Breast epithelium (tissue), 4 donors: ENCODE results near the gene RARA. TPM values are rescaled to one million over a fixed set of nuclear protein-coding genes. Genes with fewer than 3 reads are reported as not detected.

Experiments
- DNase-seq, 2 donors: peaks; one replicate each; pipeline ENCODE4 v3.0.0-alpha.2; 2019; ENCODE audit warnings: low spot score in 2 of 2
- H3K27ac ChIP-seq, 2 donors: fragments of 200-600 bp; sonication (generic) in 1 of 2; one replicate each; pipeline ENCODE4 v1.5.1; 2016 to 2019; ENCODE audit warnings: mild to moderate bottlenecking in 1 of 2
- H3K27me3 ChIP-seq, 2 donors: fragments of 200-600 bp; sonication (generic) in 1 of 2; one replicate each; pipeline versions ENCODE4 v1.5.1 to v1.6.0; 2017 to 2019; ENCODE audit warnings: control low read depth in 1 of 2, mild to moderate bottlenecking in 1 of 2
- H3K36me3 ChIP-seq: fragments of 200-600 bp; one replicate; pipeline ENCODE4 v1.5.1; 2019
- H3K4me1 ChIP-seq, 2 donors: fragments of 200-600 bp; sonication (generic); one replicate each; pipeline ENCODE4 v1.5.1; 2016 to 2019; ENCODE audit warnings: control low read depth in 1 of 2
- H3K4me3 ChIP-seq, 3 donors: fragments of 200-600 bp; sonication (generic); 1 replicate in 2 of 3; 2 replicates in 1 of 3; pipeline ENCODE4 v1.5.1; 2016 to 2019; ENCODE audit warnings: mild to moderate bottlenecking in 3 of 3, moderate library complexity in 2 of 3
- H3K9me3 ChIP-seq, 2 donors: fragments of 200-600 bp; sonication (generic) in 1 of 2; one replicate each; pipeline ENCODE4 v1.5.1; 2016 to 2019; ENCODE audit warnings: control low read depth in 1 of 2
- POLR2A ChIP-seq: fragments of 450-650 bp; IDR thresholded peaks from one replicate; pipeline ENCODE4 v1.6.1; 2016; ENCODE audit warnings: antibody characterized with exemption, mild to moderate bottlenecking, moderate library complexity
- POLR2AphosphoS5 ChIP-seq, 3 donors: sonication (generic); formaldehyde crosslinking; IDR thresholded peaks; one replicate each; pipeline ENCODE4 v1.6.1; 2017; ENCODE audit warnings: antibody characterized with exemption in 3 of 3
- intact Hi-C: fragments of 100-400 bp; cut with DNase I; formaldehyde crosslinking; loops from one replicate; pipeline ENCODE4 v1.15.1; 2023; ENCODE audit warnings: low total_unique reads
- total RNA-seq, 3 donors: library from RNA; depleted of rRNA; stranded (reverse); fragments of >200 nt; gene quantifications; one replicate each; pipeline ENCODE4 v1.1.0, GENCODE V29; 2016
- TF ChIP-seq, protein P1 (sequence below), 3 donors: fragments of 450-650 bp; IDR thresholded peaks; one replicate each; pipeline ENCODE4 v1.5.1; 2016 to 2017; ENCODE audit warnings: antibody characterized with exemption in 3 of 3, mild to moderate bottlenecking in 3 of 3, moderate library complexity in 3 of 3

Gene RARA
- total RNA-seq, 3 donors from 2014 or later, result 14.2 to 31.2 (median 25.2) TPM

DNA sequence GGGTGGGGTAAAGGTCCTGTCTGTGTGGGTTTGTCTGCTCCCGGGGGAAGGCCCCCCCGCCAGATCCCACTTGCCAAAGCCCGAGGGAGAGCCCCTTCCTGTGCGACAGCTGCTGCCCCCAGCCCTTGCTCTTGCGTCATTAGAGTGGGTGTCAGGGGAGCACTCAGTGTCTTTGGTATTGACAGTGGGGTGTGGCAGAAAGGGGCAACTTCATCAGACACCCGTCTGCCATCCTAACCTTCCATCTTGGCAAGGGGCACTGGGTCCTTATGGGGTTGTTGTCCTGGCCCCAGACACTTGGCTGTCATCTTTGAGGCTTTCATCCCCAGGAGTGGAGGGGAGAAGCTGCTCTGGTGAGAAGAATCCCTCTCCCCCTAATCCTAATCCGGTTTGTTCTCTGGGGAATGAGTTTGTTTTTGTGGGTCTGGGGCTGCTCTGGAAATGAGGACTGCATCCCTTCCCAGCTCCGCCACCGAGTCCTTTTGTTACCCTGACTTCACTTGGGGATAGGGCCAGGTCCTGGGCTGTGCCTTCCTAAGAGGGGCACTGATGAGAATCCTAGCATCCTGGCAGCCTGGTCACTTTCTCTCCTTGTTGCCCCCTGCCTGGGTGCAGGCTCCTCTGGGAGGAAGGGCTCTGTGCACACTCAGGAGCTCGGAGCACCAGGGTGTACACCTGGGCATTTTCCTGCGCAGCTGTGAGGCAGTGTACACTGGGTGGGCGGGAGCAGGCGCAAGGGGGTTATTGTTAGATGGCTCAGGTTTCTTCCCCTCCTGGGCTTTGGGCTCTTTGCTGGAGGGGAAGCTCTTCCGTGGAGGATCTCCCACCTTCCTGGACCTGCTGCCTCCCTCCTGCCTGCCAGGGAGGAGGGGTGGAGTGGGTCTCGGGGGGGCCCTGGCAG, 34.5 kb downstream of the RARA start:
- no peaks in the 10 kb centered on the region for H3K9me3 ChIP-seq
- no peaks in the 10 kb centered on the region for H3K27me3 ChIP-seq
- intact Hi-C loops, result no loop called here
- peak overlapping the region; percentile 67 to 89 (median 81) for H3K4me3 ChIP-seq
- no peaks in the 10 kb centered on the region for H3K36me3 ChIP-seq
- peaks cover 21 to 47% of the 10 kb centered on the region in 2 donors for H3K4me1 ChIP-seq
- H3K27ac ChIP-seq, result peak overlapping the region; percentile 97 to 98
- DNase-seq, result no peak
- TF ChIP-seq, protein P1, sequence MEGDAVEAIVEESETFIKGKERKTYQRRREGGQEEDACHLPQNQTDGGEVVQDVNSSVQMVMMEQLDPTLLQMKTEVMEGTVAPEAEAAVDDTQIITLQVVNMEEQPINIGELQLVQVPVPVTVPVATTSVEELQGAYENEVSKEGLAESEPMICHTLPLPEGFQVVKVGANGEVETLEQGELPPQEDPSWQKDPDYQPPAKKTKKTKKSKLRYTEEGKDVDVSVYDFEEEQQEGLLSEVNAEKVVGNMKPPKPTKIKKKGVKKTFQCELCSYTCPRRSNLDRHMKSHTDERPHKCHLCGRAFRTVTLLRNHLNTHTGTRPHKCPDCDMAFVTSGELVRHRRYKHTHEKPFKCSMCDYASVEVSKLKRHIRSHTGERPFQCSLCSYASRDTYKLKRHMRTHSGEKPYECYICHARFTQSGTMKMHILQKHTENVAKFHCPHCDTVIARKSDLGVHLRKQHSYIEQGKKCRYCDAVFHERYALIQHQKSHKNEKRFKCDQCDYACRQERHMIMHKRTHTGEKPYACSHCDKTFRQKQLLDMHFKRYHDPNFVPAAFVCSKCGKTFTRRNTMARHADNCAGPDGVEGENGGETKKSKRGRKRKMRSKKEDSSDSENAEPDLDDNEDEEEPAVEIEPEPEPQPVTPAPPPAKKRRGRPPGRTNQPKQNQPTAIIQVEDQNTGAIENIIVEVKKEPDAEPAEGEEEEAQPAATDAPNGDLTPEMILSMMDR (IDR thresholded peaks at IDR 0.05), result no peak
- TF ChIP-seq POLR2A, result no peak
- peak in 1 of 3 donors; percentile 47 for TF ChIP-seq POLR2AphosphoS5 (IDR thresholded peaks at IDR 0.05)

DNA sequence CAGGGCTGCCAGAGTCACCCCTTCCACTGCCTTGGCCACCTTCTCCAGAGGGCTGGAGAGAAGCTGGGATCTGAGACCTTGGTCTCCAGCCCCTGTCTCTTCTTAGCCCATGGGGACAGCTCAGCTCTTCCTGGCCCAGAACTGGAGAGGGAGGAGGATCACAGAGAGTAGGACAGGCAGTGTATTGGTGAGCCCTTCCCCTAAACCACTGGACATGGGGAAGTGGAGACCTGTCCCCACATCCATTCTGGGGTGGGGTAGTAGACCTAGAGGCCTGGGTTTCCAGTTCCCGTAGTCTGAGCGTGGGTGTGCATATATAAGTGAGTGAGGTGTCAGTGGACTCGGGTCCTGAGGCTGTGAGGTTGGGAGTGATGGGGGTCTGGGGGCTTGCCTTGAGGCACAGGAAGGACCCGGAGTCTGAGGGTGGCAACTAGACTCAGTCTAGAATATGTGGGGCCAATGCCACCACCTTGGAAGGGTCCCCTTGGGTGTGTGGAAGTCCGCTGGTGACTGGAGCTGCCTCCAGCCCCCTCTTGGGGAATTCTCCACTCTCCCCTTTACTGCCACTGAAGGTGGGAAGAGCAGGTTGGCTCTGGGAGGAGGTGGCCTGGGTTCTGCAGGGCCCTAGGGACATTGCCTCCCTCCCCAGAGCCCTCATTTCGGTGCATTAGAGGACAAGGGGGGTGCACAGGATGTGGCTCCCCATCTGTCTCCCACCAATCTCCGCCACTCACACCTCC, 35.6 kb downstream of the RARA start:
- DNase-seq, result no peak
- H3K9me3 ChIP-seq, result no peaks in the 10 kb centered on the region
- peak overlapping the region; percentile 97 to 98 for H3K27ac ChIP-seq
- H3K4me1 ChIP-seq, result peaks cover 27 to 58% of the 10 kb centered on the region in 2 donors
- H3K4me3 ChIP-seq, result peak overlapping the region; percentile 67 to 89 (median 81)
- H3K36me3 ChIP-seq, result no peaks in the 10 kb centered on the region
- TF ChIP-seq, protein P1 (IDR thresholded peaks at IDR 0.05), result no peak
- TF ChIP-seq POLR2A (no peak), POLR2AphosphoS5 (IDR thresholded peaks at IDR 0.05) (no peak)
- intact Hi-C loops, result no loop called here
- H3K27me3 ChIP-seq, result no peaks in the 10 kb centered on the region

DNA sequence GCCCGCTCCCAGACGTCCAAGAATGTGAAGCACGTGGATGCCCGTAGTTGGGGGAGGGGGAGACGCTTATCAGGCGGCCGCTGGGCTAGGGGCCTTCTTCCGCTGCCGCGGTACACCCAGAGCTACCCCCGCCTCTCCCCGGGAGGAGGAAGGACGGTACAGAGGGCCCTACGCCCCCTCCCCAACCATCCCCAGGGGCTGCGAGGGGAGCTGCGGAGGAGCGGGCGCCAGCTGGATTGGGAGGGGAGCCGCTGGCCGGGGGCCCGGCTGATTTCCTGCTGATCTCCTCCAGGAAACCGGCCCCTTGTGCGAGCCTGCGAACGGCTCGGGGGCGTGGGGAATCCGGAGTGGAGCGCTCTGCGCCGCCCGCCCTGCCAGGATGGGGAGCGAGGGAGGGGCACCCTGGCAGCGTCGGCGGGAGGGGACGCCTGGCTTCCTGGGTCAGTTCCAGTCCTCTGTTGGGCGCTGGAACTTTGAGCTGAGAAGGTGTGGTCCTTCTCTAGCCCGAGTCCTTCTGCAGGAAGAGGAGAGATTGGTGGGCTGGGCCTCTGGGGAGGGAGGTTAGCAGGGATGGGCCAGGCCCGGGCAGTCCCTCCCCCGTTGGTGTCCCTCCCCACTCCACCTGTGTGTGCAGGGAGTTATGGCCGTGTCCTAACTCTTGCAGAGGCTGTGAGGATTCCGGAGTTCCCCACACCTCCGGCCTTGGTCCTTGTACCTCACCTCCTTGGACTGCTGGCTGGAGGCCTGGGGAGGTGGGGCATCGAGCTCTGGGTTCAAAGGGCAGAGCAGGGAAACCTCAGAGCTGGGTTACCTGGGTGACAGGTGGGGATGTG, 36.4 kb downstream of the RARA start:
- H3K27ac ChIP-seq, result peak overlapping the region; percentile 97 to 98
- no peaks in the 10 kb centered on the region for H3K27me3 ChIP-seq
- intact Hi-C loops, result no loop called here
- peak overlapping the region; percentile 67 to 89 (median 81) for H3K4me3 ChIP-seq
- peak; percentile 26 to 42 (median 35) for TF ChIP-seq POLR2AphosphoS5 (IDR thresholded peaks at IDR 0.05)
- TF ChIP-seq, protein P1 (IDR thresholded peaks at IDR 0.05), result no peak
- peak in 1 of 2 donors; percentile 75 for DNase-seq
- H3K36me3 ChIP-seq, result no peaks in the 10 kb centered on the region
- no peaks in the 10 kb centered on the region for H3K9me3 ChIP-seq
- H3K4me1 ChIP-seq, result peaks cover 31 to 65% of the 10 kb centered on the region in 2 donors

DNA sequence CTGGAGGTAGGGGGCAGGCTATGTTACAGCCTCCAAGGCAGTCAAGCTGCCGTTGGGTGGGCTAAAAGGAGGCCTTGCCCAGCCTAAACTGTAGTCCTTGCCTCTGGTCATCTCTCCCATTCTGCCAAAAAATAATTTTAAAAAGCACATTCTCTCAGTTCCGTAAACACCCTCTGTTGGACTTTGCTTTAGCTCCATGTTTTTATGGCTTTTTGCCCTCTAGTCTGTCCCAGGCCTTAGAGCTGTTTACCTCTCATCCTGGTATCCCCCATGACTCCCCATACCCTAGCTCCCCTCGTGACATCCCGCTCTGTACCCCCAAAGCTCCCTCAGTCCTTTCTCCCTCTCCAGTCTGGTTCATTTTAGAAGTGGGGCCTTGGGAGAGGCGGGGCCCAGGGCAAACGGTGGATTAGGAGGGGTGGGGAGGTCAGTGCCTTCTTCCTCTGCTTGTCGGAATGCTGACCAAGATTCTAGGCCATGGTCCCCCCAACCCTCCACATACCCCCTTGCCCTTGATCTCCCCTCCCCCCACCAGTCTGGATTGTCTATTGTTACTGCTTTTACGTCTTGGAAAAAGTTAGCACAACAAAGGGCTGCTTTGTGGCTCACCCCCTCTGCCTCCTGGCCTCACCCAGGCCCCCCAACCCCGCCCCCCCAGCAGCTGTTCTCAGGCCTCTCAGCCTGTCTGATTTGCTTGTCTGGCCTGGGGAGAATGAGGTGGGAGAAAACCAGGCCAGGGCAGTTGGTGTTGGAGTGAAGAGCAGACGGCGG, 37.2 kb downstream of the RARA start:
- H3K4me3 ChIP-seq, result peak overlapping the region; percentile 67 to 89 (median 81)
- H3K9me3 ChIP-seq, result no peaks in the 10 kb centered on the region
- no peaks in the 10 kb centered on the region for H3K36me3 ChIP-seq
- intact Hi-C loops, result no loop called here
- H3K4me1 ChIP-seq, result peaks cover 31 to 57% of the 10 kb centered on the region in 2 donors
- no peak for DNase-seq
- TF ChIP-seq, protein P1 (IDR thresholded peaks at IDR 0.05), result no peak
- TF ChIP-seq POLR2AphosphoS5 (IDR thresholded peaks at IDR 0.05), result no peak
- no peak for TF ChIP-seq POLR2A
- no peaks in the 10 kb centered on the region for H3K27me3 ChIP-seq
- peak overlapping the region; percentile 97 to 98 for H3K27ac ChIP-seq
